Neural cell (in vitro differentiated cells): Measurements from ENCODE around the gene PCBD1. TPM values are rescaled to one million over a fixed set of nuclear protein-coding genes. Genes with fewer than 3 reads are reported as not detected.

Source experiments
- H2AFZ ChIP-seq: fragments of 200-600, 300-800 bp; sonication (generic), shearing (Covaris generic); 2 replicates; pipeline ENCODE4 v1.6.0; 2014; ENCODE audit warnings: low read depth, mild to moderate bottlenecking, antibody characterized with exemption, low read length, moderate library complexity
- H3F3A ChIP-seq: fragments of 200-600 bp; shearing (Covaris generic); 2 replicates; pipeline ENCODE4 v1.6.1; 2016; ENCODE audit warnings: mild to moderate bottlenecking, moderate library complexity, mixed read lengths, antibody characterized with exemption, low read length; ENCODE audit not compliant: insufficient read depth, poor library complexity, severe bottlenecking
- H3K27ac ChIP-seq: fragments of 200-600, 300-800 bp; sonication (generic), shearing (Covaris generic); 2 replicates; pipeline ENCODE4 v1.5.1; 2014; ENCODE audit warnings: mild to moderate bottlenecking, low read length, moderate library complexity
- H3K27me3 ChIP-seq: fragments of 300-800, 200-600 bp; sonication (generic), shearing (Covaris generic); 2 replicates; pipeline ENCODE4 v1.6.0; 2014; ENCODE audit warnings: mild to moderate bottlenecking, low read depth, low read length, moderate library complexity; ENCODE audit not compliant: insufficient read depth
- H3K36me3 ChIP-seq: fragments of 300-800, 200-600 bp; sonication (generic), shearing (Covaris generic); 2 replicates; pipeline ENCODE4 v1.5.1; 2014; ENCODE audit warnings: mild to moderate bottlenecking, antibody characterized with exemption, low read length, moderate library complexity; ENCODE audit not compliant: insufficient read depth
- H3K4me2 ChIP-seq: fragments of 300-800, 200-600 bp; sonication (generic), shearing (Covaris generic); 2 replicates; pipeline ENCODE4 v1.6.0; 2014; ENCODE audit warnings: mild to moderate bottlenecking, low read length
- H3K4me3 ChIP-seq: fragments of 300-800, 200-600 bp; sonication (generic), shearing (Covaris generic); 2 replicates; pipeline ENCODE4 v1.5.1; 2014; ENCODE audit warnings: mild to moderate bottlenecking, low read length, moderate library complexity
- H3K79me2 ChIP-seq: fragments of 200-600 bp; shearing (Covaris generic); replicated peaks from 2 replicates; pipeline ENCODE4 v1.6.0; 2014; ENCODE audit warnings: mild to moderate bottlenecking, low read length, moderate library complexity; ENCODE audit not compliant: insufficient read depth
- H3K9ac ChIP-seq: fragments of 300-800, 200-600 bp; sonication (generic), shearing (Covaris generic); 2 replicates; pipeline ENCODE4 v1.6.1; 2016; ENCODE audit warnings: mild to moderate bottlenecking, low read length, mixed read lengths
- H3K9me2 ChIP-seq: fragments of 200-600 bp; shearing (Covaris generic); 2 replicates; pipeline ENCODE4 v1.6.1; 2016; ENCODE audit warnings: mild to moderate bottlenecking, low read length, mixed read lengths; ENCODE audit not compliant: insufficient read depth
- H3K9me3 ChIP-seq: fragments of 200-600, 300-800 bp; sonication (generic), shearing (Covaris generic); 2 replicates; pipeline ENCODE4 v1.6.1; 2016; ENCODE audit warnings: mild to moderate bottlenecking, mixed run types, low read length, moderate library complexity, mixed read lengths
- H4K20me1 ChIP-seq: fragments of 200-600 bp; shearing (Covaris generic); 2 replicates; pipeline ENCODE4 v1.6.1; 2016; ENCODE audit warnings: mild to moderate bottlenecking, mixed run types; ENCODE audit not compliant: insufficient read depth
- CTCF ChIP-seq: fragments of 450-650 bp; IDR thresholded peaks from 2 replicates; pipeline ENCODE4 v1.5.1; 2014; ENCODE audit warnings: antibody characterized with exemption, mild to moderate bottlenecking, moderate library complexity; ENCODE audit not compliant: poor library complexity, severe bottlenecking
- EP300 ChIP-seq: fragments of 450-650 bp; conservative IDR thresholded peaks from 2 replicates; pipeline ENCODE4 v1.6.1; 2014; ENCODE audit warnings: antibody characterized with exemption, mild to moderate bottlenecking, moderate library complexity; ENCODE audit not compliant: poor library complexity, severe bottlenecking
- EZH2 ChIP-seq: fragments of 200-600, 300-800 bp; shearing (Covaris generic), sonication (generic); IDR thresholded peaks from 2 replicates; pipeline ENCODE4 v1.6.1; 2014; ENCODE audit warnings: antibody characterized with exemption, low read length, borderline replicate concordance, mild to moderate bottlenecking; ENCODE audit not compliant: insufficient read depth, poor library complexity, severe bottlenecking
- MXI1 ChIP-seq: fragments of 450-650 bp; conservative IDR thresholded peaks from 2 replicates; pipeline ENCODE4 v1.6.1; 2014; ENCODE audit warnings: antibody characterized with exemption, mild to moderate bottlenecking; ENCODE audit not compliant: poor library complexity, severe bottlenecking
- POLR2AphosphoS5 ChIP-seq: IDR thresholded peaks from 2 replicates; pipeline ENCODE4 v1.6.1; 2012
- RAD21 ChIP-seq: fragments of 450-650 bp; conservative IDR thresholded peaks from 2 replicates; pipeline ENCODE4 v1.6.1; 2014; ENCODE audit warnings: antibody characterized with exemption, mild to moderate bottlenecking, moderate library complexity
- SMC3 ChIP-seq: fragments of 450-650 bp; conservative IDR thresholded peaks from 2 replicates; pipeline ENCODE4 v1.6.1; 2014; ENCODE audit warnings: antibody characterized with exemption, mild to moderate bottlenecking, moderate library complexity; ENCODE audit not compliant: poor library complexity
- TAF1 ChIP-seq: IDR thresholded peaks from 2 replicates; pipeline ENCODE4 v1.6.1; 2012; ENCODE audit warnings: low read depth
- polyA plus RNA-seq: library from polyadenylated mRNA; depleted of rRNA; stranded (reverse); fragments of >200 nt; gene quantifications from 2 replicates; pipeline ENCODE4 v1.2.3, GENCODE V29; 2014
- TF ChIP-seq, protein P1 (sequence below): IDR thresholded peaks from 2 replicates; pipeline ENCODE4 v1.6.1; 2012; ENCODE audit warnings: borderline replicate concordance

Gene PCBD1
- polyA plus RNA-seq, 1 donor from 2014 or later: 15.8 TPM

GRCh38 chr10:70840836-70841235 is 47.5 kb downstream of the PCBD1 start:
- H3K4me3 ChIP-seq: no peak overlapping the region
- H3K4me2 ChIP-seq: no peak overlapping the region
- H3K9me3 ChIP-seq: no peaks in the 10 kb centered on the region
- no peak overlapping the region for H3K9ac ChIP-seq
- H3K27ac ChIP-seq: no peak overlapping the region
- TF ChIP-seq TAF1 (no peak), MXI1 (no peak), POLR2AphosphoS5 (no peak)
- H2AFZ ChIP-seq: no peak overlapping the region
- H3F3A ChIP-seq: no peaks in the 10 kb centered on the region
- peaks cover 9% of the 10 kb centered on the region for H3K36me3 ChIP-seq
- H3K9me2 ChIP-seq: no peaks in the 10 kb centered on the region
- H3K79me2 ChIP-seq: peaks cover 5% of the 10 kb centered on the region
- H3K27me3 ChIP-seq: no peaks in the 10 kb centered on the region
- H4K20me1 ChIP-seq: no peaks in the 10 kb centered on the region

DNA sequence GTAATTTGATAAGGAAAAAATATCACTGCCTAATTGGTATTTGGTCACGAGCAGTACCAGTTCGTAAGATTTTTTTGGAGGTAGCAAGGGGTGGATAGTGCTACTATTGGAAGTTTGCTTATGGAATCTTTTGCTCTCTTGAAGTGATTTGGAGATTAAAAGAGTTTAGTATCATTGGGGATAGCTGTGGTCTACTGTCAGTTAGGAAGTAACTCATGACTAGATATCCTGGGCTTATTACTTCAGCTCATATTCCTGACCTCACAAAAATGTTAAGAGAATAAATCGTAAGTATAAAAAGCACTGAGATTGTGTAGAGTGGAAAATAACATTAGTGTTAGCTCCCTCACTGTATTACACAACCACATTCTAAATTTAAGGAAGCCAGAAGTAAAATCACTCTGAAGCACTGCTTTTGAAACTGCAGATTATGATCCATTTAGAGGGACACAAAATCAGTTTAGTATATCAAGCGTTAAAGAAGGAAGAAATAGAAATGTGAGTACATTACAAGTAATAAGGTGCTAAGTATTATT is 50.0 kb downstream of the PCBD1 start:
- no peak for TF ChIP-seq SMC3
- TF ChIP-seq, protein P1, sequence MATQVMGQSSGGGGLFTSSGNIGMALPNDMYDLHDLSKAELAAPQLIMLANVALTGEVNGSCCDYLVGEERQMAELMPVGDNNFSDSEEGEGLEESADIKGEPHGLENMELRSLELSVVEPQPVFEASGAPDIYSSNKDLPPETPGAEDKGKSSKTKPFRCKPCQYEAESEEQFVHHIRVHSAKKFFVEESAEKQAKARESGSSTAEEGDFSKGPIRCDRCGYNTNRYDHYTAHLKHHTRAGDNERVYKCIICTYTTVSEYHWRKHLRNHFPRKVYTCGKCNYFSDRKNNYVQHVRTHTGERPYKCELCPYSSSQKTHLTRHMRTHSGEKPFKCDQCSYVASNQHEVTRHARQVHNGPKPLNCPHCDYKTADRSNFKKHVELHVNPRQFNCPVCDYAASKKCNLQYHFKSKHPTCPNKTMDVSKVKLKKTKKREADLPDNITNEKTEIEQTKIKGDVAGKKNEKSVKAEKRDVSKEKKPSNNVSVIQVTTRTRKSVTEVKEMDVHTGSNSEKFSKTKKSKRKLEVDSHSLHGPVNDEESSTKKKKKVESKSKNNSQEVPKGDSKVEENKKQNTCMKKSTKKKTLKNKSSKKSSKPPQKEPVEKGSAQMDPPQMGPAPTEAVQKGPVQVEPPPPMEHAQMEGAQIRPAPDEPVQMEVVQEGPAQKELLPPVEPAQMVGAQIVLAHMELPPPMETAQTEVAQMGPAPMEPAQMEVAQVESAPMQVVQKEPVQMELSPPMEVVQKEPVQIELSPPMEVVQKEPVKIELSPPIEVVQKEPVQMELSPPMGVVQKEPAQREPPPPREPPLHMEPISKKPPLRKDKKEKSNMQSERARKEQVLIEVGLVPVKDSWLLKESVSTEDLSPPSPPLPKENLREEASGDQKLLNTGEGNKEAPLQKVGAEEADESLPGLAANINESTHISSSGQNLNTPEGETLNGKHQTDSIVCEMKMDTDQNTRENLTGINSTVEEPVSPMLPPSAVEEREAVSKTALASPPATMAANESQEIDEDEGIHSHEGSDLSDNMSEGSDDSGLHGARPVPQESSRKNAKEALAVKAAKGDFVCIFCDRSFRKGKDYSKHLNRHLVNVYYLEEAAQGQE: no peak
- no peaks in the 10 kb centered on the region for H3K9me2 ChIP-seq
- no peaks in the 10 kb centered on the region for H3K9me3 ChIP-seq
- no peak overlapping the region for H3K9ac ChIP-seq
- H3F3A ChIP-seq: no peaks in the 10 kb centered on the region
- H3K27me3 ChIP-seq: no peaks in the 10 kb centered on the region
- H4K20me1 ChIP-seq: no peaks in the 10 kb centered on the region
- H3K79me2 ChIP-seq: peaks cover 9% of the 10 kb centered on the region
- no peak overlapping the region for H2AFZ ChIP-seq
- no peak overlapping the region for H3K4me3 ChIP-seq
- no peak overlapping the region for H3K4me2 ChIP-seq
- H3K27ac ChIP-seq: no peak overlapping the region
- peaks cover 9% of the 10 kb centered on the region for H3K36me3 ChIP-seq

- Histone ChIP-seq H3K4me3 (no peak overlapping the region), H3K27ac (no peak overlapping the region), H3F3A (no peaks in the 10 kb centered on the region), H3K27me3 (no peaks in the 10 kb centered on the region), H3K79me2 (peaks cover 10% of the 10 kb centered on the region), H2AFZ (no peak overlapping the region), H4K20me1 (no peaks in the 10 kb centered on the region), H3K36me3 (peaks cover 9% of the 10 kb centered on the region), H3K9me2 (no peaks in the 10 kb centered on the region), H3K9me3 (no peaks in the 10 kb centered on the region), H3K9ac (no peak overlapping the region), H3K4me2 (no peak overlapping the region)
- TF ChIP-seq SMC3: no peak
- no peak for TF ChIP-seq POLR2AphosphoS5
- no peak for TF ChIP-seq TAF1
- TF ChIP-seq CTCF: no peak
- TF ChIP-seq RAD21: no peak
- no peak for TF ChIP-seq EZH2
- TF ChIP-seq, protein P1: no peak
- no peak for TF ChIP-seq MXI1
- TF ChIP-seq EP300: no peak
Measured at GRCh38 chr10:70837660-70838059, 50.7 kb downstream of the PCBD1 start.
